GM19239 (cell line): ENCODE results near the gene FUCA2.
"Not testable (repeated sequence)": the region's sequence is repeated elsewhere in the genome, so short reads cannot be mapped to it uniquely, and the experiment has no call there.

ENCODE experiments used
- DNase-seq: peaks from one replicate; pipeline ENCODE4 v3.0.0; 2011; ENCODE audit warnings: low spot score; ENCODE audit not compliant: insufficient read length
- FAIRE-seq: peaks from 2 replicates; lab custom pipeline; 2011; peaks lifted over from hg19 to GRCh38; lab: Jason Lieb, UNC

The FUCA2 gene

DNA sequence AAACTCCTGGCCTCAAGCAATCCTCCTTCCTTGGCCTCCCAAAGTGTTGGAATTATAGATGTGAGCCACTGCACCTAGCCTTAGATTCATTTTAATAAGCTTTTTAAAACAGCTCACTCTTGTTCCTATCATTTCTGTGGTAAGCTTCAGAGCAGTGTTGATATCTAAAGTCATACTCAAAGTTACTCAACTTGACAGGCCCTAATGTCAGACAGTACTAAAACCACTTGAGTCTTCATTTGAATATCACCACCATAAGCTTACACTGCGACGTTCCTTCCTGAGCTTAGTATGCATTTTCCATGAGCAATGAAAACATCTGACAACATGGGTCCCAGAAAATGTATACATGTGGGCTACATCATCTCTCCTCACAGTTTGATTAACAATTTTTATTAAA lies 6.0 kb downstream of the FUCA2 start:
- FAIRE-seq (no peak), DNase-seq (no peak)

DNA sequence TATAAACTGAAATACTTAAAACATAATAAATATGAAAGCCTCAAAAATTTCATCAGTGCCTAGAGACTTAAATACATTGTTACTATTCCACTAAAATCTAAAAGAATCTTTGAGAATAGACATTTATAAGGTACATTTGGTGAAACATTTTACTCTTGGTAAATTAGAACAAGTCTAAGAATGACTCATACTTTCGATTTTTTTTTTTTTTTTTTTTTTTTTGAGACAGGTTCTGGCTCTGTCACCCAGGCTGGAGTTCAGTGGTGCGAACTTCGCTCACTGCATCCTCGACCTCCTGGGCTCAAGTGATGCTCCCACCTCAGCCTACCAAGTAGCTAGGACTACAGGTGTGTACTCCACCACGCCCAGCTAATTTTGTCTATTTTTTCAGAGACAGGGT lies 6.4 kb downstream of the FUCA2 start:
- no peak for FAIRE-seq

DNA sequence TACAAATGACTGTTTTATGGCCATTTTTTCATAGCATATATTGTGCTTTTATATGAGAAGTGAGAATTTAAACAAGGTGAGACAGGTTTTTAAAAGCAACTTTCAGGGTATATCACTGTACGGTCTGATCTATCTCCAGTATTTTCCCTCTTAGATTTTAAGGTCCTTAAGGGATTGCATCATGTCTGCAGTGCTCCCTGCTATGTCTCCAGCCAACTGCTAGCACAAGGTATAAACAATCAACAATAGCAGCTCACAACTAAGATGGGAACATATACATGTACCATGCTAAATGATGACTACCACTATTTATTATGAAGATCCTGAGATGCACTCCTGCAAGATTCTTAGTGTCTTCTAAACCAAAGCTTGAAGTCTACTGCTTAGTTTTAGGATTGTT lies 7.2 kb downstream of the FUCA2 start:
- FAIRE-seq (peak; percentile 48), DNase-seq (no peak)

More for the DNA sequence above, 6.4 kb downstream of the FUCA2 start:
- DNase-seq = no peak

DNA sequence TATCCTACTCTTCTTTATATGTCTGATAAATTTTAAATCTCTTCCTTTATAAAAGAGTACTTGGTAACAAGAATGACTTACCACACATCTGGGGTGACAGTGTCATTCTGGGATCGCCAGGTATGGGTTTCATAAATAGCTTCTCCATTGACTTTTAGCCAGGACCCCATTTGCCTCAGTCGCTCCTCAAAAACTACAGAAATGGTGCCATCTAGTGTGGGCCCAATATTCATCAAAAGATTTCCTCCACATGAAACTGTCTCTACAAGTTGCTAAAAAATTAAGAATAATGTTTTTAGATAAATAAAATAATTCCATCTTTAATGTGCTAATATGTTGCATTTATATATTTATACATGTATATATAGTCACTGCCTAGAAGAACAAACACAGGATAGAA lies 9.7 kb downstream of the FUCA2 start:
- FAIRE-seq (no peak), DNase-seq (no peak)

DNA sequence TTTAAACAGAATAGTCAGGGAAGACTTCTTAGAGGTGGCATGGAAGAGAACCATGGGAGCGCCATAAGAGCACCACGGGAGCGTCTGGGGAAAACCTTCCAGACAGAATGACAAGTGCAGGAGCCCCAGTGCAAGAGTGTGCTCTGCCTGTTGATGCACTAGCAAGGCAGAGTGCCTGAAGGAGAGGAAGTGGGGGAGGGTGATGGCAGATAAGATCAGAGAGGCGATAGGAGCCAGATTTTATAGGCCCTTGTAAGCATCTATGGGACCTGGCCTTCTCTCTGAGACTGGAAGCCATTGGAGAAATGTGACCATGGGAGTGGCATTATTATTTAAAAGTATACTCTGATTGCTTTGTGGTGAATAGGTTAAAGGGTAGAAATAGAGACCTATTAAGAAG lies 13.1 kb downstream of the FUCA2 start:
- FAIRE-seq (no peak), DNase-seq (no peak)

DNA sequence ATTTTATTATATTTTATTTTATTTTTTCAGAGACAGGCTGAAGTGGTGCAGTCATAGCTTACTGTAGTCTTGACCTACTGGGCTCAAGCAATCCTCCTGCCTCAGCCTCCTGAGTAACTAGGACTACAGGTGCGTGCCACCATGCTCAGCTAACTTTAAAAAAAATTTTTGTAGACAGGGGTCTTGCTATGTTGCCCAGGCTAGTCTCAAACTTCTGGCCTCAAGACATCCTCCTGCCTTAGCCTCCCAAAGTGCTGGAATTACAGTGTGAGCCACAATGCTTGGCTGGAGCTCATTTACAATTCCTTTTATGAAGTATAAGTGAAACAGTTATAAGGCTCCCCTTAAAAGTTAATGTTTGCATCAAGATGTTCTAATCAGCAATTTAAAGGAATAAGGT lies 14.5 kb downstream of the FUCA2 start:
- FAIRE-seq (no peak), DNase-seq (no peak)

DNA sequence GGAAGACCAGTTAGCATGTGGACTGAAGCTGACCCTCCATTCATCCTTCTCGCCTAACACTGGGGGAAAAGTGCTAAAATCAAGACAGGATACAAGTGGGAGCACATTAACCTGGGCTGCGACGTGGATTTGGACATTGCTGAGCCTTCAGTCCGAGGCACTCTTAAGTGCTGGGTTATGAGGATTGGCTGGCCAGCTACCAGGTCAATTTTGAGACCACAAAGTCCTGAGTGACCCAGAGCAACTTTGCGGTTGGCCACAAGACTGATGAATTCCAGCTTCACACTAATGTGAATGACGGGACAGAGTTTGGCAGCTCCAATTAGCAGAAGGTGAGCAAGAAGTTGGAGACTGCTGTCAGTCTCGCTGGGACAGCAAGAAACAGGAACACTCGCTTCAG lies 20.7 kb downstream of the FUCA2 start:
- no peak for DNase-seq
- FAIRE-seq = no peak

DNA sequence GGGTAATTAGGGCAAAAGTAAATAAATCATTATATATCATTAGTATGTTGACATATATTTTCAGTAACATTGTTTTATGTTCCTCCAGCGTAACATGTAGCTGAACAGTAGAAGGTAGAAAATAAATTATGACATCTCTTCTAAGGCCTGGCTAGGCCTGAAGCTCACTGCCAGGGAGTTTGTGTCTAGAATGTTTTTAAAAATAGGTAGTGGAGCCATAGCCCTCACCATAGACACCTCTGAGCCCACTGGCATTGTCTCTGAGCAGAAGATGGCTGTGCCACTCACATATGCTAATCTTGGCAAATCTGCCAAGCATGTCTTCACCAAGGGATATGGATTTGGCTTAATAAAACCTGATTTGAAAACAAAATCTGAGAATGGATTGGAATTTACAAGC lies 21.3 kb downstream of the FUCA2 start:
- no peak for FAIRE-seq

DNA sequence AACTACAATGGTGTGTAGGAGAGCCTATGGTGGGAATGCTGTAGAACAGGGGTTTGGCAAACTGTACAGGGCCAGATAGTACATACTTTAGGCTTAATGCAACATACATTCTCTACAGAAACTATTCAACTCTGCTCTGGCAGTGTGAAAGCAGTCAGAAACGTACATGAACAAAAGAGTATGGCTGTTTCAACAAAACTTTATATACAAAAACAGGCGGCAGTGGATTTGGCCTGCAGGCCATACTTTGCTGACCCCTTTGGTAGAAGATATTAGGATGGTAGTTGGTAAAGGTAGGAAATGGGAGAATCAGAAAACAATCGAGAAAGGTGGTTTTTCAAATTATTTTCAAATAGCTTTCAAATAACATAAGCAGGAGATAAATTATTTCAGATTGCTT lies 24.8 kb downstream of the FUCA2 start:
- no peak for FAIRE-seq

More for the DNA sequence above, 21.3 kb downstream of the FUCA2 start:
- DNase-seq = no peak

DNA sequence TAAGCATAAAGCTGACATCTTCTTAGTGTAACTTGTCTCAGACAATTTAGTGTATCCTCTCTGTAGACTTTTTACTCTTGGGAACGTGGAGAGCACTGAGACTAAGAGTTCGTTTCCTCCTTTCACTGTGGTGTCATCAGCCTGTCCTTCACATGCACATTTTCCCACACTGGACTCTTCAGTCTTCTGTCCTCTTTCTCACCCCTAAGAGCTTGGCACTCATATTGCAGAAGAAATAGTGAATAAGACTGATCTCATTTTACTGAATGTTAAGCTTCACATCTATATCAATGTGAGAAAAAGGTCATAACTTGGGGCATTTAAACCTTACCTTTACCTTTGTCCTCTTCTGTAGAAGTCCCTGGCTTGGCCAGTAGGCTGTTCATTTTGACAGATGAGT lies 25.6 kb downstream of the FUCA2 start:
- no peak for FAIRE-seq
- DNase-seq = no peak

More for the DNA sequence above, 24.8 kb downstream of the FUCA2 start:
- DNase-seq = no peak

DNA sequence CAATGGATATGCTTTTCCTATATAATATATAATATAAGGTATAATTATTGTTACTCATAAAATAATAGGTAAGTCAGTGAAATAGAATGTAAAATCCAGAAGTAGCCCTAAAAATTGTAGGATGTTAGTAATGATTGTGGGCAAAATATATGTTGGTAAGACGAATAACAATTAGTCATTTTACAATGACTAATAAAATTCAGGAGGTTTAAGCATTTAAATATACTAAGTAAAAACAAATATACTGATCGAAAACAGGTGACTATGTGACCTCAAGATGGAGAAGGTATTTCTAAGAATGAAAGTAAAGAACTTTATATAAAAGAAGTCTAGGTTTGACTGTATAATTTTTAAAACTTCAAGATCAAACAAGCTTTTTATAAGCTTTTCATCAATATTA lies 28.9 kb downstream of the FUCA2 start:
- DNase-seq = no peak
- no peak for FAIRE-seq

DNA sequence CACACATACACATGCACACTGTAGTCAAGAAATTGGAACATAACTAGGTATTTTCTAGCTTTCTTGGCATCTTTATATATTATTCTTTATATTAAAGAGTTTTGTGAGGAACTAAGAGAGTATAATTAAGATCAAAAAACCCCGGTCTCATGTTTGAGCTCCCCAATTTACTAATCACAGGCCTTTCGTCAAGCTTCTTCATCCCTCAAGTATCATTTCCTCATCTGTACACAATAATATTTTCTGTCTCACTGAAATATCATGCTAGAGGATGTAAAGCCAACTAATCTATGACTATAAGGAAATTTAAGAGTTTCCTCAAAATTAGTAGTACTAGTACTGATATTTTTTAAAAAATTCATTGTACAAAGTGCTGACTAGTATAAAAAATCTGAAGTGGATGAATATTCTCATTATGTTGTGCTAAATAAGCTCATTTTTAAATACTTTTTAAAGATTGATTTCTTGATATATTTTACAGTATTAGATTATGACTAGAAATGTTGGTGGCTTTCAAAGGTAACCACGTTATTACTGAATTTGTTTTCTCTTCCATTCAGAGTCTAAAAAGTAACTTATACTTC lies 32.9 kb downstream of the FUCA2 start:
- DNase-seq = no peak
- FAIRE-seq = no peak

DNA sequence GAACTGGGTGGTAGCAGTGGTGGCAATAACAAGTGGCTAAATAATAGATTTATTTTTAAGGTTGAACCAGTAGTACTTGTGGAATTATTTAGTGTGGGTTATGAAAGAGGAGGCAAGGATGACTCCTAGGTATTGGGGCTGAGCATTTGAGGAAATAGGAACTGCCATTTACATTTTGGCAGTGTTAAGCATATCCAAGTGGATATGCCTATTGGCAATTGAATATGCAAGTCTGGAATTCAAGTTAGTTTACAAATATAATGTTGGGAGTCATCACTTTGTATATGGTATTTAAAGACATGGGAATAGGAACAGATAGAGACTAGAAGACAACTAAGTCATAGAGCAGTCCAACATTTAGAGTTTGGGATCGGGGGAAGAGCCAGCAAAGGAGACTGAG lies 35.0 kb downstream of the FUCA2 start:
- FAIRE-seq = no peak
- no peak for DNase-seq

DNA sequence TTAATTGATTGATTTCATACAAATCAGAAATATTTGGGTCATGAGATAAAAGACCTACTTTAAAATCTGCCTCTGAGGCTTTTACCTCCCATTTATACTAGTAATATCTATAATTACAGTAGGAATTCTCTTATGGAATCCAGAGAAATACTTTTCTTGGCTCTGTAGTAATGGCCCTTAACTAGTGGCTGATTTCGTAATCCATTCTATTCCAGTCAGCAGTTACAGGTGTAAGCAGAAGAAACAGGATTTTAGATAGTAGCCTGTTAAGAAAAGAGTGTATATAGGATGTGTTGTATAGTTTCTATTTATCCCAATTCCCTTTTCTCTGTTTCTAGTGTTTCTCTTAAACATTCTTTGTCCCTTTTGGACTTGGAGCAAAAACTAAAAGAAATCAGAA lies 39.7 kb downstream of the FUCA2 start:
- no peak for DNase-seq
- FAIRE-seq = no peak

DNA sequence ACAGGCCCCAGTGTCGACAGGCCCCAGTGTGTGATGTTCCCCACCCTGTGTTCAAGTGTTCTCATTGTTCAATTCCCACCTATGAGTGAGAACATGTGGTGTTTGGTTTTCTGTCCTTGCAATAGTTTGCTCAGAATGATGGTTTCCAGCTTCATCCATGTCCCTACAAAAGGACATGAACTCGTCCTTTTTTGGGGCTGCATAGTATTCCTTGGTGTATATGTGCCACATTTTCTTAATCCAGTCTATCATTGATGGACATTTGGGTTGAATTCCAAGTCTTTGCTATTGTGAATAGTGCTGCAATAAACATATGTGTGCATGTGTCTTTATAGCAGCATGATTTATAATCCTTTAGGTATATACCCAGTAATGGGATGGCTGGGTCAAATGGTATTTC lies 42.7 kb downstream of the FUCA2 start:
- not testable (repeated sequence) for FAIRE-seq, DNase-seq

DNA sequence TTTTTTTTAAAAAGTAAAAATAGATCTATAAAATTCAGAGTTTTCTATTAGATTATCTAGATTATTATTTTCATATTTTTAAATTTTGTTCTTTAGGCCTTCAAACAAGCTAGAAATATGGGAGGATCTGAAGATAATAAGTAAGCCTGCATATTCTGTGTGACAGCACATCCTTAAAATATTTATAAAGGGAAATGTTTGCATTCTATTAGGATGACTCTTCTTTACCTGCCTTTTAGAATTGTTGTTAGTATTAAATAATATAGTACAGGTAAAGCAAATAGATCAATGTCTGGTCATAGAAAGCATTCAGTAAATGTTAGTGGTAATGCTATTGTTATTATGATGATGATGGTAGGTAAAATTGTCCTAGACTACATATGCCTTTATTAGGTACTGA lies 43.5 kb downstream of the FUCA2 start:
- FAIRE-seq = no peak
- DNase-seq = no peak

DNA sequence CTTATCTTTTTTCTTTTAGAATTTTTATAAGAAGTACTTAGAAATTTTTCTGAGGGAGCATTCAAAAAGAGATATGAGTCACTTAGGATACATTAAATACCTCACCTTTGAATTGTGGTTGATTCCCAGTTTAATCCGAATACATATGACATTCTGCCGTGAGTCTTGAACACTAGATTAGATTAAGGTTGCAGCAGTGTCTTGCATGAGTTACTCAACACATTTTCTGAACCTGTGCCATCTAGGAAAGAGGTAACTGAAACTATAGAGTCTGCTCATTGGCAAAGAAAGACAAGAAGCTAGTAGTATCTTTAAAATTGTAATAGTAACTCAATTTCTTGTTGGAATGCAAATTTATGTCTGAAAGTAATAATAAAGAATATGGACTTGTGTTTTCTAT lies 46.0 kb downstream of the FUCA2 start:
- FAIRE-seq (no peak), DNase-seq (no peak)

DNA sequence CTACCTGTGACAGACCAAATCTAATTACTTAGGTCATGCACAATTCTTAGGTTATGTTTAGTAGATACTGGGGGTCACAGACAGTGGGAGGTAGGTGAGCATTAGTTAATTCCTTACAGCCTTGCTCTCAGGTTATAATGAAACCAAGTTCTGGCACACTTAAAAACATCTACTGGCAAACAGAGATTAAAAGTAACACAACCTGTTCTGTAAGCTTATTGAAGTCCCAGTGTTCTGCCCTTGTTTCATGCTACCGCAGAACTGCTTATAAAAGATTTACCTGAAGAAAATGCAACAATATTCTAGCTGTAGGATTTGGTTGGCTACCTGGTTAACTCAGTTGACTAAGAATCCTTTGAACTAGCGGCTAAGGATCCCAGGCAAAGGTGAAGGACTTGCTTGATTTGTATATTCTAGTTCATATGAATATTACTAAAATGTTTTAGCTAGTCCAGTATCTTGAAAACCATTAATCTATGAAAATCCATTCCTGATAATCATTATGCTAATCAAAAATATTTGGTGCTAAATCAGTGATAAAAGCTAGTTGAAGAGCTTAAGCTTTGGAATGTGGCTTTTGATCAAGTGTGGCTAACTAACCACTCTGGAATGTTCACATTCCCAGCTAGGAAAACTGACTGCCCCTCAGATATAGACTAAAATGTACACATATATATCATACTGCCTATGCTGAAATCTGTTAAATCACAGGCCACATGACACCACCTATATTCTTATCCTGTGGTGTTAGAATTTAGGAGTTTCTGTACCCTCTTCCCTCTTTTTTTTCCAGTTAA lies 53.8 kb downstream of the FUCA2 start:
- FAIRE-seq = peak; percentile 59
- DNase-seq = no peak

DNA sequence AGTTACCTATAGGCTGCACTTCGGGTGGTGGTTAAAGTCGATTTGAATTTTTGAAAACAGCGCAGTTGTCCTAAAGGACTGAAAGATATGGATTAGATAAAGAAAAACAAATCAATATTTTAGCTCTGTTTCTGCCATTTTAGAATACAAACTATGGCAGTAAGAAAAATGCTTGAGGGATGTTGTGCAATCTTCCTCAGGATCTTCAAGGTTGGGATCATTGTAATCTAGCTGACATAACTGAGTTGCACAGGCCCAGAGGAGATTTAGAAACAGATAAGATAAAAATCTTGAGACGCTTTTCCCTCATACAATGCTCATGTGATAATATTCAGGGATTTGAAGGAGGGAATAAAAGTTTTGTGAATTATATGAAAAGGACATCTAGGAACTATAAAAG lies 60.0 kb downstream of the FUCA2 start:
- no peak for DNase-seq
- FAIRE-seq = peak; percentile 87

DNA sequence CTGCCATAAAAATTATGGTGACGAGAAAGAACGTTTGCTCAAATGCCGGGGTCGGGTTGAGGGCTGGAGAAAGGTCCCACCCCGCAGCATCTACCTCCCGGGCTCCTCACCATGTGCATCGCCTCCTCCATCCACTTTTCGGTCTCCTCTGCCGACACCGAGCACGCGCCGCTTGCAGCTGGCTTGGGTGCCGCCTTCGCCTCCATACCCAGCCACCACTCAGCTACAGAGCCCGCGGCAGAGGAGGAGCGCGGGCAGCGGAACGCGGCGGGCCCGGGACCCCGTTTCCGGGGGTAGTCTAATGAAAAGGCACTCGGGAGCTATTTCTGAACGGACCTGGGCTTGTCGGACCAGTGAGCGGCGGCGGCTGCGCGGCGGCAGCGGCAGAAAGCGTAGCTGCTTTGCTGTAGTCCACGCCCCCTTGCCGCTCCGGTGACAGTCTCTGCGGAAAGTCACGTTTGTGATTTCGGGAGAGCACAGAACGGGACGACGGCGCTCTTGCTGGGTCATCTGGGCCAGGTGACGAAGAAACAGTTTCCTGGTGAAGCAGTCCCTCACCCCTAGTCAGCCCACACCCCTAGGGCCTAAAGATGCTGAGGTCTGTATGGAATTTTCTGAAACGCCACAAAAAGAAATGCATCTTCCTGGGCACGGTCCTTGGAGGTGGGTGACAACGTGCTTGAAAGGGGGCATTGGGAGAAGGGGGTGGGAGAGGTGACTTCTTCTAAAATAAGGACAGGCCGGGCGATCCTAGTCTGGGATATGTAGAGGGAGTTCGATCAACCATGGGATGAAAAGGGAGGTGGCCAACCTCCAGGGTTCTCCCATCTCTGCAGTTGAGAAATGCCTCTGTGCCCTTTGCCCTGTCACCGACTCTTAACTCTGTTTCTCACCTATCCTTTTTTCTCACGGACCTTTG lies 60.8 kb downstream of the FUCA2 start, which contains the start of the genes ADAT2 and PEX3:
Gene ADAT2, minus strand, starts transcription at position 243 of the 919 bp plus-strand sequence. Its CDS starts 37 bp downstream, at position 206.
Gene PEX3, plus strand, starts transcription at position 353 of the 919 bp plus-strand sequence. Its CDS starts 238 bp downstream, at position 591.
- DNase-seq (peak; percentile 69), FAIRE-seq (peak; percentile 92)
